B cell (primary cell): ENCODE data around the gene GPATCH8. TPM values are rescaled to one million over a fixed set of nuclear protein-coding genes. Genes with fewer than 3 reads are reported as not detected.

ENCODE experiments used
- ATAC-seq: fragments of 200-7000 bp; cut with Tn5 transposase; one replicate; pipeline ENCODE4 v1.10.0; 2021; ENCODE audit warnings: low read depth, mild to moderate bottlenecking, moderate number of reproducible peaks, moderate library complexity
- CTCF ChIA-PET: fragments of 350-600 bp; sonication (Branson Sonifier 250); formaldehyde crosslinking; loops from one replicate; lab custom pipeline; 2021; ENCODE audit warnings: antibody characterized with exemption, inconsistent platforms; lab: Charles Lee
- POLR2A ChIA-PET: fragments of 350-600 bp; sonication (Branson Sonifier 250); formaldehyde crosslinking; loops from one replicate; lab custom pipeline; 2021; ENCODE audit warnings: antibody characterized with exemption; lab: Charles Lee
- DNase-seq: peaks from one replicate; pipeline ENCODE4 v3.0.0; 2013
- H2AFZ ChIP-seq: 2 replicates; pipeline ENCODE4 v1.6.1; 2012; ENCODE audit warnings: mild to moderate bottlenecking, low read depth, low read length; ENCODE audit not compliant: insufficient read depth, poor library complexity, severe bottlenecking
- H3K27ac ChIP-seq, 2 donors: 1 replicate in 1 of 2; 2 replicates in 1 of 2; pipeline ENCODE4 v1.5.1; 2012 to 2013; ENCODE audit warnings: low read length in 2 of 2, mild to moderate bottlenecking in 2 of 2, moderate library complexity in 1 of 2
- H3K27me3 ChIP-seq, 4 experiments: fragments of 200-600 bp in 1 of 4; sonication (generic) in 1 of 4; replicated peaks in 1 of 4; 1 replicate in 2 of 4; 2 replicates in 2 of 4; pipeline versions ENCODE4 v1.6.1 to v1.7.0; 2013 to 2016; ENCODE audit warnings: low read length in 3 of 4, mild to moderate bottlenecking in 2 of 4, mixed read lengths in 1 of 4, moderate library complexity in 1 of 4; ENCODE audit not compliant: insufficient read depth in 4 of 4, control insufficient read depth in 3 of 4; ENCODE audit errors: control extremely low read depth in 1 of 4
- H3K36me3 ChIP-seq, 2 experiments: replicated peaks in 1 of 2; 1 replicate in 1 of 2; 2 replicates in 1 of 2; pipeline versions ENCODE4 v1.6.1 to v1.7.1; 2013; ENCODE audit warnings: low read length in 1 of 2; ENCODE audit not compliant: insufficient read depth in 2 of 2, control insufficient read depth in 1 of 2; ENCODE audit errors: control extremely low read depth in 1 of 2, extremely low read depth in 1 of 2
- H3K4me1 ChIP-seq, 2 donors: fragments of 200-600 bp in 1 of 2; sonication (generic) in 1 of 2; 1 replicate in 1 of 2; 2 replicates in 1 of 2; pipeline versions ENCODE4 v1.5.1 to v1.6.1; 2013 to 2017; ENCODE audit warnings: low read length in 2 of 2; ENCODE audit not compliant: control insufficient read depth in 2 of 2, insufficient read depth in 2 of 2
- H3K4me2 ChIP-seq: replicated peaks from 2 replicates; pipeline ENCODE3; 2012; ENCODE audit warnings: mild to moderate bottlenecking, low read depth, low read length; ENCODE audit not compliant: poor library complexity, severe bottlenecking
- H3K4me3 ChIP-seq, 5 experiments: fragments of 200-600 bp in 1 of 5; sonication (generic) in 1 of 5; 1 replicate in 3 of 5; 2 replicates in 2 of 5; pipeline versions ENCODE4 v1.5.1 to v1.7.0; 2011 to 2016; ENCODE audit warnings: low read length in 4 of 5, mild to moderate bottlenecking in 4 of 5, low read depth in 2 of 5, control low read depth in 1 of 5, moderate library complexity in 1 of 5; ENCODE audit not compliant: insufficient read depth in 1 of 5; ENCODE audit errors: control extremely low read depth in 1 of 5, extremely low read depth in 1 of 5
- H3K79me2 ChIP-seq: fragments of 200-600 bp; sonication (generic); one replicate; pipeline ENCODE4 v1.6.0; 2016; ENCODE audit warnings: low read length; ENCODE audit not compliant: control insufficient read depth, insufficient read depth
- H3K9ac ChIP-seq: fragments of 200-600 bp; sonication (generic); 2 replicates; pipeline ENCODE4 v1.6.1; 2017; ENCODE audit warnings: mild to moderate bottlenecking, low read length, moderate library complexity
- H3K9me3 ChIP-seq, 3 donors: one replicate each; pipeline versions ENCODE4 v1.6.1 to v1.7.1; 2013; ENCODE audit warnings: low read length in 2 of 3; ENCODE audit not compliant: control insufficient read depth in 2 of 3, insufficient read depth in 1 of 3; ENCODE audit errors: control extremely low read depth in 1 of 3
- H4K20me1 ChIP-seq: 2 replicates; pipeline ENCODE4 v1.6.0; 2012; ENCODE audit warnings: mild to moderate bottlenecking, low read length; ENCODE audit not compliant: insufficient read depth, control insufficient read depth, poor library complexity, severe bottlenecking
- H3K27ac Mint-ChIP-seq: one replicate; pipeline ENCODE4 v1.8.0; 2021; ENCODE audit warnings: mixed read lengths
- H3K27me3 Mint-ChIP-seq: one replicate; pipeline ENCODE4 v1.8.0; 2021; ENCODE audit warnings: mixed read lengths
- H3K4me1 Mint-ChIP-seq: one replicate; pipeline ENCODE4 v1.8.0; 2021; ENCODE audit warnings: mixed read lengths
- H3K4me3 Mint-ChIP-seq: one replicate; pipeline ENCODE4 v1.8.0; 2021; ENCODE audit warnings: mixed read lengths
- H3K9me3 Mint-ChIP-seq: one replicate; pipeline ENCODE4 v1.8.0; 2022; ENCODE audit warnings: mixed read lengths; ENCODE audit not compliant: insufficient read depth
- CTCF ChIP-seq: fragments of 200-600 bp; IDR thresholded peaks from one replicate; pipeline ENCODE4 v1.8.0; 2022; ENCODE audit warnings: antibody characterized with exemption, mild to moderate bottlenecking
- EZH2 ChIP-seq: IDR thresholded peaks from 2 replicates; pipeline ENCODE4 v1.6.1; 2012; ENCODE audit warnings: borderline replicate concordance, low read depth, mild to moderate bottlenecking, moderate library complexity, low read length; ENCODE audit not compliant: insufficient read depth, poor library complexity, severe bottlenecking
- WGBS: methylation state at CpG from one replicate; pipeline ENCODE4 v1.1.5; 2013; ENCODE audit warnings: missing lambda C conversion rate; ENCODE audit not compliant: insufficient coverage; 5-methylcytosine and 5-hydroxymethylcytosine counted together
- intact Hi-C: fragments of 100-400 bp; cut with micrococcal nuclease; formaldehyde crosslinking; loops from one replicate; pipeline ENCODE4 v1.10.0; 2022
- polyA plus RNA-seq: library from polyadenylated mRNA; depleted of rRNA; stranded (reverse); fragments of >200 nt; gene quantifications from 2 replicates; pipeline ENCODE4 v1.2.3, GENCODE V29; 2012
- total RNA-seq, 2 donors: library from RNA; stranded (reverse); fragments of 120-200 nt in 1 of 2; gene quantifications; 1 replicate in 1 of 2; 2 replicates in 1 of 2; pipeline versions ENCODE4 v1.2.3 to v1.2.4, GENCODE V29; 2013 to 2022

The GPATCH8 gene
- total and polyA plus RNA-seq, 2 donors (not counting 1 experiment from before 2014, with no cell fraction given): 28.3 to 83.4 TPM

DNA sequence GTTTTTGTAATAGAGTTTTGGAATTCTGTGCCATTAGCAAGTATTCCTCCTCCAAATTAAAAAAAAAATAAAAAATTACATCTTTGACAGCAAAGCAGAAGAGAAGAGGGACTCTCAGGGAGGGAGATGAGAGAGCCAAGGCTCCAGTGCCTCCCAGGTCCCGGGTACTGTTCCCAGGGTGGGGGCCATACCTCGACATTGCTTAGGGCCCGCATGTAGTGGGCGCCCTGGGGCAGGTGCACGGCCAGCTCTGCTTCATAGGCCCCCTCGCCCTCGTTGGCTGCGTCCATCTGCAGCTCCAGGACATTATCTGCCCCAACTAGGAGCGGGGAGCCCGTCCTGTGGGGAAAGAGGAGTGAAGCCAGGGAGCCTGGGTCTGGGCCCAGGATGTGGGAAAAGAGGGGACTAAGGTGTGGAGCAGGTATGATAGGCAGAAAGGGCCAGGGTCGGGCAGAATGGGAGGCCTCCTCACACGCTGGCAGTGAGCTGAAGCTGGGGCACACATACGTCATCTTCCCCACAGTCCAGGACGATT lies 125.0 kb downstream of the GPATCH8 start:
- Histone ChIP-seq H3K4me1 (no peaks in the 10 kb centered on the region), H3K27ac (no peak overlapping the region), H3K9me3 (no peaks in the 10 kb centered on the region), H4K20me1 (no peaks in the 10 kb centered on the region), H3K27me3 (peaks cover 0 to 19% (median 0%) of the 10 kb centered on the region in 4 experiments), H2AFZ (no peak overlapping the region), H3K79me2 (no peaks in the 10 kb centered on the region), H3K4me3 (no peak overlapping the region), H3K36me3 (no peaks in the 10 kb centered on the region), H3K9ac (no peak overlapping the region), H3K4me2 (no peak overlapping the region)
- Mint-ChIP-seq H3K4me1 (peaks cover 3% of the 10 kb centered on the region), H3K27ac (no peak overlapping the region), H3K27me3 (peaks cover 35% of the 10 kb centered on the region), H3K9me3 (no peaks in the 10 kb centered on the region), H3K4me3 (no peak overlapping the region)
- intact Hi-C loops: no loop called here
- TF ChIP-seq EZH2: no peak
- no peak for TF ChIP-seq CTCF
- ATAC-seq: no peak
- no peak for DNase-seq
- ChIA-PET CTCF (no interaction called here), POLR2A (interaction anchor here (0.6 kb wide), 1 partner anchor 1201 kb away, joined by 6 read pairs; no protein-coding TSS in a partner anchor)
- WGBS: 94% methylated on average over 14 of the region's 14 CpGs

GRCh38 chr17:44376779-44377178 lies 126.4 kb downstream of the GPATCH8 start:
- Mint-ChIP-seq H3K9me3 (no peaks in the 10 kb centered on the region), H3K4me1 (peaks cover 3% of the 10 kb centered on the region), H3K27me3 (peaks cover 29% of the 10 kb centered on the region), H3K27ac (no peak overlapping the region), H3K4me3 (no peak overlapping the region)
- Histone ChIP-seq H3K9ac (no peak overlapping the region), H3K79me2 (no peaks in the 10 kb centered on the region), H3K27me3 (peaks cover 0 to 20% (median 0%) of the 10 kb centered on the region in 4 experiments), H3K9me3 (no peaks in the 10 kb centered on the region), H3K27ac (no peak overlapping the region), H2AFZ (no peak overlapping the region), H3K4me2 (no peak overlapping the region), H3K36me3 (no peaks in the 10 kb centered on the region), H3K4me1 (no peaks in the 10 kb centered on the region), H4K20me1 (no peaks in the 10 kb centered on the region), H3K4me3 (no peak overlapping the region)
- DNase-seq (no peak), ATAC-seq (no peak)
- intact Hi-C loops: no loop called here
- ChIA-PET POLR2A (no interaction called here), CTCF (interaction anchor here (1.7 kb wide), 1 partner anchor 13 kb away, joined by 4 read pairs; the partner anchor contains the start of gene FAM171A2)
- WGBS: 86% methylated on average over 7 of the region's 12 CpGs
- TF ChIP-seq EZH2: no peak
- TF ChIP-seq CTCF: no peak
